HG03196 (cell line): ENCODE measurements around the gene B3GNT3.

ENCODE experiments used
- ATAC-seq: cut with Tn5 transposase; IDR thresholded peaks from one replicate; pipeline ENCODE4 v1.9.1; 2021; ENCODE audit not compliant: unreplicated experiment

Gene B3GNT3

DNA sequence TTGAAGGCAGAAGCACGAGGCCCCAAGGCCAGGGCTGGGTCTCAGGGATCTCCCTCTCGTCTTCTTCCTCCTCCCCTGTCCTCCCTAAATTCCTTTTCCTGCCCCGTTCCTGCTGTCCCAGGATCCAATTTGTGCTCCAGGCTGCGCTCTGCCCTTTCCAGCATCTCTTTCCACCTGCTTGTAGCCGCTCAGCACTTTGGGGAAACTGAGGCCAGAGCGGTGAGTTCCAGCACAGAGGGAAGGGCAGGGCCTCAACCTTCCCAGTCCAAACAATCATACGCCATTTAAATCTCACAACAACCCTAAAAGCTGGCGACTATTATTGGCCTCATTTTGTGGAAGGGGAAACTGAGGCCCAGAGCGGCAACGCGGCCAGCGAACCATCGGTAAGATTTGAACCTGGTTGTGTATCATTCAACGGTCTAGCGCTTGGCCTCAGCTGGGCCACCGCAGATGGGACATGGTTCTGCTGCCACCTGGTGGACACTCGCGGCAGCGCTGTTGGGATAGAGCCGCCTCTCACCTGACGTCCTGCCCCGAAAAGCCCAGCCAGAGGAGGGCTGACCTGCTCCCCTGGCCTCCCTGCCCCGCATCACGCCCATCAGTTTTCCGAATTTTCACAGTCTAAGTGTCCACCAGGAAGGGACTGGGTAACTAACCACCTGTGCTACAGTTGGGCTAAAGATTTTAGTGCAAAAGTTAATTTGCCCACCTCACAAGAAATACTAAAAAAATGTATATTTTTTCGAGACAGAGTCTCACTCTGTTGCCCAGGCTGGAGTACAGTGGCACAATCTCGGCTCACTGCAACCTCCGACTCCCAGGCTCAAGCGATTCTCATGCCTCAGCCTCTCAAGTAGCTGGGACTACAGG, 60.6 kb downstream of the B3GNT3 start:
- ATAC-seq: no peak

DNA sequence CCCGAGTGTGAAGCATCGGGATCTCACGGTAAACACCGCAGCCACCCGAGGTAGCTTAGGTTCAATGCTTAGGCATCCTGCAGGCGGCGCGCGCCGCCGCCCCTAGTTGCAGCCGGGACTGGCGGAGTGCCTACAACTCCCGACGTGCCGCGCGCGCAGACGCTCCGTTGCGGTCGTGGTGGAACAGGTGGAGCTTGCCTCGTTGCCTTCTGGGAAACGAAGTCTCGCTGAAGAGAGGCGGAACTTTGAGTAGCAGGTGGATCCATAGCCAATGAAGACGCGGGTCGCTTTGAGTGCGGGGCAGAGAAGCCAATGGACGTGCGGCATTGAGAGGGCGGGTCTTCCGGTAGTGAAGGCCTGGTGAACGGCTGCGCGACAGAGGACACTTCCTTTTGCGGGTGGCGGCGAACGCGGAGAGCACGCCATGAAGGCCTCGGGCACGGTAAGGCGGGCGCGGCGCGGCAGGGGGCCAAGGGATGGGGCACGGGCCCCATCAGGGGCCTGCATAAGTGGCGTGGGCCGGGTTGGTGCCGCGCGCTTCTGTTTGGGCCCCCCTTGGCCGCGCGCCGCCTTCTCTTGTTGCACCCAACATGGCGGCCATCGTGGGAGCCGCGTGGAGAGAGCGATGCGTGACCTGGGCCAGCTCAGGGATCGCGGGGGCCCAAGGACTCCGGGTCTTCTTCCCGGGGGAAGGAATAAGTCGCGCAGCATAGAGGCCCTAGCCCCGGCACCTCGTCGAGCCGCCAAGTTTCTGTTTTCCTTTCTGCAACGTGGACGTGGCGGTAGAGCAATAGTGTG, 64.8 kb downstream of the B3GNT3 start, which contains the start of gene RPL18A:
Gene RPL18A, plus strand, starts transcription at position 378 of the 798 bp plus-strand sequence. Its CDS starts 47 bp downstream, at position 425.
- peak; percentile 89 for ATAC-seq

DNA sequence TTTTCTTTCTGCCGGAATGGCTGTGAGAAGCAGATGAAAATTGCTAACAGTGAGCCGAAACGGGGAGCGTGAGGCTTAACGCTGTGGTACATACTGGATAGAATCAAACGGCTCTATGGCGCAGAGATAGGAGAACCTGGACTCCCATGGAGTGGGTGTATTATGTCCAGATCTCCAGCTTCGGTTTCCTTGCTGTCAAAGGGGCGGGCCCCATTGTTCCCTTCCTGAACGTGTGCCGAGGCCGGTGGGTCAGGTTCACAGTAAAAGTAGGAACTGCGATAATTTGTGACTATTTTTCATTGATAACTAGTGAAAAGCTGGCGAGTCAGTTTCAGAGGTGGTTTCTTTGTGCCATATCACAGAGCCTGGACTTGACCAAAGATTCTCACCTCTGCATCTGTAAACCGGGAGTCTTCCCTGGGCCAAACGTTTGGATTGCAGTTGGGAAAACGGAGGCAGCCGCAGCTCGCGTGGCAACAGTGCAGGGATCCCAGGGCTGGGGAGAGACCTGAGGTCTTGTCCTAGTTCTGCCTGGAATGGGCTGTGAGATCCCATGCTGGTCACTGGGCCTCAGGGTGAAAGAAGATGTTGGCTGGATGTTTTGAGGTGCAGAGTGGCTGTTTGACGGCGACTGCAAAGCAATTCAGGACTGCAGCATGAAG, 65.5 kb downstream of the B3GNT3 start:
- no peak for ATAC-seq

DNA sequence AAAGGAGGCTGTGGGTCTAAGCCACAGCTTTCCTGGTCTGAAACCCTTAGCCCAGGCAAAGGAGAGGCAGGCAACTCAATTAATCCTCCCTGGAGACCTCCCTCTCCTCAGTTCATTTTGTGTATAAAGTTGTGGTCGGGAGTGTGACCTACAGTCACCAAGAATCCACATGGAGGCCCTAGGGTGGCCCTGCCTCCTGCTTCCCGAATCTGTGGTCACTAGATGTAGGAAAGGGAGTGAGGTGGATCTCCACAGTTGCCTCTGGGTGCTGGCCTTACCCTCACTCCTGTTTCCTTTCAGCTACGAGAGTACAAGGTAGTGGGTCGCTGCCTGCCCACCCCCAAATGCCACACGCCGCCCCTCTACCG, 66.0 kb downstream of the B3GNT3 start:
- ATAC-seq: no peak

DNA sequence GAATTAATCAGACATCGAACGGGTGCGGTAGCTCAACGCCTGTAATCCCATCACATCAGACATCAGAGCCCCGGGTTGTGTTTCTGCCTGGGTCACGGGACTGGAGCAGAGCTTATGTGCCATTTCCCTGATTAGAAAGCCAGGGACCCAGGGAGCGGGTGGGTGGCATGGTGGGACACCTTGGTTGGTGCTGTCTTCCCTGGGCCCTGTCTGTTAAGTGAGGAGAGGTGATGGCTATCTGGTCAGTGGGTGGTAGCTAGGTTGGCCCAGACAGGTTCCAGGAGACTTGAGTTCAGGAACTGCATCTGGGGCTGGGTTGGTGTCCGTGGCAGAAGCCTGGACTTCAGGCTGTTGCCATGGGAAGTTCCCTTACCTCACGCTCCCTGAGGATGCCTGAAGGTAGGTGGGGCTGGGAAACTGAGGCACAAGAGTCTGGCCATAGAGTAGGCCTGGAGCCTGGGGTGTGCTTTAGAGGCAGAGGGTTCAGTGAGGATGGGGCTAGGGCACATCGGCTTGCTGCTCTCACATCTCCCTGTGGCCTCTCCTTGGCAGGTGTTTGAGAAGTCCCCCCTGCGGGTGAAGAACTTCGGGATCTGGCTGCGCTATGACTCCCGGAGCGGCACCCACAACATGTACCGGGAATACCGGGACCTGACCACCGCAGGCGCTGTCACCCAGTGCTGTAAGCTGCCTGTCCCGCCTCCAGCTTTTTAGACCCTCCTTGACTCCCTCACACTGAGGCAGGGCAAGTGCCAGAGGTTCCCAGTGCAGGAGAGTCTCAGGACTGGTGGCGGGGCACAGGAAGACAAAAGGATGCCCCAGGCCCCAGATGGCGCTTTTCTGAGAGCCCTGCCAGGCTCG, 66.8 kb downstream of the B3GNT3 start:
- no peak for ATAC-seq

DNA sequence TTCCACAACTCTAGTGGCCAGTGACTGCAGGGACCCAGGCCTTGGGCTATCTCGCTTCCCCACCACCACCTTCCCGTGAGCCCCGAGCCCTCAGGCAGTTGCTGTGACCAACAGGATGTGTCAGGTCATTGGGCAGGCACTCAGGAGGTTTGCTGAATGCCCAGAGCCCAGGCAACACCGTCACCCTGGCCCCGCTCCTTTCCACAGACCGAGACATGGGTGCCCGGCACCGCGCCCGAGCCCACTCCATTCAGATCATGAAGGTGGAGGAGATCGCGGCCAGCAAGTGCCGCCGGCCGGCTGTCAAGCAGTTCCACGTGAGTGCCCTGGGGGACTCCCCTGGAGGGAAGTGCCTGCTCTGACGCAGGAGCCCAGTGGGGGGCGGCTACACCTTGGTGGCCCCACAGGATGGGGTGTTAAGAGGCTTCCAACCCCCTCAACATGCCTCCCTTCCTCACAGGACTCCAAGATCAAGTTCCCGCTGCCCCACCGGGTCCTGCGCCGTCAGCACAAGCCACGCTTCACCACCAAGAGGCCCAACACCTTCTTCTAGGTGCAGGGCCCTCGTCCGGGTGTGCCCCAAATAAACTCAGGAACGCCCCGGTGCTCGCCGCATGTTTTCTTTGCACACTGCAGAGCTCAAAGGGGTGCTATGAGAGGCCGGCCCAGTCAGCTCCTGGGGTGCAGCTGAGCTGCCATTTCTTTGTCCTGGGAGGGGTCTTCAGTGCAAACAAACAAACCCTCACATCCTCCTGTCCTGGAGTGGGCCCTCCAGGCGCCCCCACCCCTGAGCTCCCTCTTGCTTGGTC, 68.0 kb downstream of the B3GNT3 start:
- no peak for ATAC-seq
